Fibroblast of mammary gland (primary cell): ENCODE results near the gene CA10.

ENCODE experiments used
- DNase-seq: peaks from one replicate; pipeline ENCODE4 v3.0.0-alpha.2; 2010; ENCODE audit warnings: low read depth
- H3K4me3 ChIP-seq: 2 replicates; pipeline ENCODE4 v1.5.1; 2011; ENCODE audit warnings: low read depth, mild to moderate bottlenecking, low read length, moderate library complexity; ENCODE audit not compliant: control insufficient read depth
- CTCF ChIP-seq: conservative IDR thresholded peaks from 2 replicates; pipeline ENCODE4 v1.5.1; 2011; ENCODE audit warnings: low read depth, low read length, inconsistent platforms; ENCODE audit not compliant: control insufficient read depth, insufficient read depth

The CA10 gene

DNA sequence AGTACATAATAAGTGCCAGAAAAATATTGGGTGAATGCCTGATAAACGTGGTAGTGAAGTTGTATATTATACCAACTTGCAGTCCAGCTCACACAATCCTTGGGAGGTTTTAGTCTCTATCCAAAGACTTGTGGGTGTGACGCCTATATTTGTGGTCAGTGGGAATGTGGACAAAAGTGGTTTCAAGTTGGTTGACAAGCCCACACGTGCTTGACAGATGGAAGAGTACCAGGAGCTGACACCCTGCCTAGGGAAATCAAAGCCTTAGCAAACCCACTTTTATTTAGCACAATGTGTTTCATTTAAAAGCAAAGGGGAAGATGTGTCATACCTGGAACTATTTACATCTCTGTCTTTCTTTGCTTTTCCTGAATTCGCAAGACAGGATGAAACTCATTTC is 79.0 kb downstream of the CA10 start:
- no peak for TF ChIP-seq CTCF
- DNase-seq: no peak
- no peak overlapping the region for H3K4me3 ChIP-seq

DNA sequence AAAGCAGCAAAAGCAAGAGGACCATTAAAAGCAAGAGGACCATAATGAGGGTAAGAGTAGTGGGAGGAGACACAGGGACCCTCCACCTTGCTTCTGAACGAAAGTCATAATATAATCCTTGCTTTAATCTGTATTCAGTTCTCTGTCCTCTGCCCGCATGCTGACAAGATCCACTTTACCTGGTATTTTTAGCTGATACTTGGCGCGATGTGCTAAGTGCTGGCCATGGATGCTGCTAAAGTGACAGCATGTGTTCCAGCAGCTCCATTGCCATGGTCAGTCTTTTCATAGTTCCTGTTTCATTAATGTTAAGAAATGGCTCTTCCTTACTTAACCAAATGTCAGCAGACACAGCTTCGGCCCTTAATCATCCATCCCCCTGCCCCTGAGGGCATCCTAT is 86.8 kb downstream of the CA10 start:
- DNase-seq: no peak
- no peak for TF ChIP-seq CTCF
- H3K4me3 ChIP-seq: no peak overlapping the region

DNA sequence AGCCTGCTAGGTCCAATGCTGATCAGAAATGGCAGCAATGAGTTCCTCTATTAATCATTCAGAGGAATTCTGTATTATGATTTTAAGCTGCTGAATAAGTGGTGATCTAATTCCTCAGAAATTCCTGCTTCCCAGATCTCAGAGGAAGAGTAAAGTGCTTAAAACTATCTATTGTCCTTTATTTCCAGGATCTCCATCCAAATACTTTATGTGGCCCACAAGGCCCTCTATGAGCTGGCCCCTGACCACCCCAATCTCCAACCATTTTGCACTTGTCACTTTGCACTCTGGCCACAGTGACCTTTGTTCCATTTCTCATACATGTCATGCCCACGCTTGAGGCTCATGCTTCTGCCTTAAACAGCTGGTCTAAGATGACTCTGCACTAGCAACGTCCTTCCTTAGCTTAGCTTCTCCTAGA is 93.7 kb downstream of the CA10 start:
- H3K4me3 ChIP-seq: no peak overlapping the region
- no peak for TF ChIP-seq CTCF
- DNase-seq: peak; percentile 36

GRCh38 chr17:52049496-52049895 is 109.0 kb downstream of the CA10 start:
- H3K4me3 ChIP-seq: no peak overlapping the region
- TF ChIP-seq CTCF: no peak
- DNase-seq: no peak

DNA sequence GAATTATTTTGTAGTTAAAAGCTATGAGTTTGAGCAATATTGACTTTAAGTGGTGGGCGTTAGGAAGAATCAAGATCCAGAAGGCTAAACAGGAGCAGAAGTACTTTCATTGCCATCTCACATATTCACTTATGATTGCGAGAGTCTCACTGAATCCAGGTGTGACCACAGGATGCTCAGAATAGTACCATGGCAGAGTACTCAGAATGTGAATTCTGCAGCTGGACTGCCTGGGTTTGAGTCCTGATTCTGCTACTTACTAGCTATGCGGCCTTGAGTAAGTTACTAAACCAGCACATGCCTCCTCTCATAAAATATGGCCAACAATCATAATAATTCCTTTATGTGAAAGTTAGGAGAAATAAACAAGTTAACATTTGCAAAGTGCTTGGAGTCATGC is 109.5 kb downstream of the CA10 start:
- H3K4me3 ChIP-seq: no peak overlapping the region
- no peak for DNase-seq
- TF ChIP-seq CTCF: no peak

- no peak for TF ChIP-seq CTCF
- H3K4me3 ChIP-seq: no peak overlapping the region
- DNase-seq: no peak
These were observed 110.2 kb downstream of the CA10 start for GRCh38 chr17:52048137-52048898.
